Measurements from ENCODE around the gene MYRIP.
"Not testable (repeated sequence)": the region's sequence is repeated elsewhere in the genome, so short reads cannot be mapped to it uniquely, and the experiment has no call there.

MYRIP gene

DNA sequence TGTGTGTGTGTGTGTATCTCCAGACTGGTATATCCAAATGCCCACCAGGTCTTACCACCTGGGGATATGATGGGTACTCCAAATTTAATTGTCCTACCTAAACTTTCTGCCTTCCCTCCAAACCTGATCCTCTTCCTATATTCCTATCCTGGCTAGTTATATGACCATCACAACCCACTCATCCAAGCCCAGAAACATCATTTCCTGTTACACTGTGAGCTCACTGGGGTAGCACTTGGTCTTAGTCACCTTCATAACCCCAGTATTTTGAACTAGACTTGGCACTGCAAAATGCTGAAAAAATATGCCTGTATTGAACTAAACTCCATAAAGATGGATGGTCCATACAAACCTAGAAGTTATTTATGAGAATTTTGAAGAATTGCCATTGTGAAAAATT is 321.3 kb downstream of the MYRIP start:
- no peak for DNase-seq (ENCODE audit: low read depth)

- DNase-seq (ENCODE audit: low read depth) = not testable (repeated sequence)
These were observed 324.6 kb downstream of the MYRIP start for GRCh38 chr3:40133886-40134575.

DNA sequence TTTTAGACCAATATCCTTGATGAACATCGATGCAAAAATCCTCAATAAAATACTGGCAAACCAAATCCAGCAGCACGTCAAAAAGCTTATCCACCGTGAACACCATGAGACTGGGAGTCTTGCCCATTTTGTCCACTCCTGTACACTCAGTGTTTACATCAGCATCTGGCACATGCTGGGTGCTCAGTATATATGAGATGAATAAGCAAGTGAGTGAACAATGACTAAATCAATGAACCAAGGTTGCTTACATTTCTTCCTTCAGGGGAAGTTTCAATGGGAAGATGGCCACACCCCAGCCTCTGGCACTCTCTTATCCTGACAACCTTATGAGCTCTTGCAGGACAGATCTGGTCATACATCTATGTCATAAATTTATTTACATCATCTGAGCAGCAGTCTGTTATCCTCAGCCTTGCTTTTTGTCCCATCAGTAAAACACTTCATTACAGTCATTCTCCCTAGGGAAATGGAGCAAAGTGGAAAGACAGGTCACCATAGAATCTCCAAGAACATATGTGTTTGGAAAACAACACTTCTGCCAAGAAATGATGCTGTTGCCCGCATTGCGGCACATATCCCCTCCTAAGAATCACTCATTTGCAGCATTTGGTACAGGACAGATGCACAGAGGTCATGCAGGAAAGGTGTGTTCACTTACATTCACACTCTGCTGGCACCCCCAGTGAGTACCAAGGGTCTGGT is 328.3 kb downstream of the MYRIP start:
- peak; percentile 59 for DNase-seq (ENCODE audit: low read depth)

DNA sequence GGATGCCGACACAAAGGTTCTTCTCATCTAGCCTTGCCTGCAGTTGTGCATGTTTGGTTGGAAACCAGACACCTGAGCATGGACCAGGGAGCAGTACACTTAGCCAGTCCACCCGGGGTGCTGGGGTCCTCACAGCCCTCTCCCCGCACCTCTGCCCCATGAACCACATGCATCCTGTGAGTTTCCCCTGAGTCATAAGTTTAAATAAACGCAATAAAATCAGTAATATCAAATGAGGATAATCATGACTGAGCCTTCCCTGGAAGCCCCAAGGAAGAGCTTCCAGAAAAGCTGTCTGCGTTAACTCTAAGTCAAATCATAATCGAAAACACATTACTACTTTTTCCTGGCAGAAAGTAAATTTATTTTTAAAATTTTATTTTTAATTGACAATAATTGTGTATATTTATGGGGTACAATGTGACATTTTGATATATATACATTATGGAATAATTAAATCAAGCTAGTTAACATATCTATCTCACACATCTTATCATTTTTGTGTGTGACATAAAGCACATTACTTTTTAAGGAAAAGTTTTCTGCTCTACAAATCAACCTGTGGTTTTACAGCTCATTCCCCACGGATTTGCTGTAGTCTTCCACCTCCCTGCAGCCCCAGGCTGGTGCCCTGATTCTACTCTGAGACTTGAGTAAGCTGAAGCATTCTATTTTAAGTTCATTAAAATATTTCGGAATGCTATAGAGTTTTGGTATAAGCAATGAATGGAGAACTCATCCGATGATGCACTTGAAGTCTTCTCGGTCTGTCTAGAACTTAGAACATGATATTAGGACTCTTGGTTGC is 334.1 kb downstream of the MYRIP start:
- peak; percentile 68 for DNase-seq (ENCODE audit: low read depth)

DNA sequence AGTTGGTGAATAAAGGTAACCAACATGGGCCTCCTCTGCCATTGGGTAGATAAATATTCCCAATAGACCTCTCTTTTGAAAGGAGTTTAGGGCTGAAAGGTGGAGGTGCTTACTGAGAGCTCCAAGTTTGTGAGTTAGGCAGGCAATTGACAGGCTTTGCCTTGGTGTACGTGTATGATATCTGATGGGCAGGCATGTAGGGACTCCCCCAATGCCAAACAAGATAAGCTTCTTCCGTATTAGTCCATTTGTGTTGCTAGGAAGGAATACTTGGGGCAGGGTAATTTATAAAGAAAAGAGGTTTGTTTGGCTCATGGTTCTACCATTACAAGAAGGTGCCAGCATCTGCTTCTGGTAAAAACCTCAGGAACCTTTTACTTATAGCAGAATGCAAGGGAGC is 339.4 kb downstream of the MYRIP start:
- DNase-seq (ENCODE audit: low read depth) = no peak

DNA sequence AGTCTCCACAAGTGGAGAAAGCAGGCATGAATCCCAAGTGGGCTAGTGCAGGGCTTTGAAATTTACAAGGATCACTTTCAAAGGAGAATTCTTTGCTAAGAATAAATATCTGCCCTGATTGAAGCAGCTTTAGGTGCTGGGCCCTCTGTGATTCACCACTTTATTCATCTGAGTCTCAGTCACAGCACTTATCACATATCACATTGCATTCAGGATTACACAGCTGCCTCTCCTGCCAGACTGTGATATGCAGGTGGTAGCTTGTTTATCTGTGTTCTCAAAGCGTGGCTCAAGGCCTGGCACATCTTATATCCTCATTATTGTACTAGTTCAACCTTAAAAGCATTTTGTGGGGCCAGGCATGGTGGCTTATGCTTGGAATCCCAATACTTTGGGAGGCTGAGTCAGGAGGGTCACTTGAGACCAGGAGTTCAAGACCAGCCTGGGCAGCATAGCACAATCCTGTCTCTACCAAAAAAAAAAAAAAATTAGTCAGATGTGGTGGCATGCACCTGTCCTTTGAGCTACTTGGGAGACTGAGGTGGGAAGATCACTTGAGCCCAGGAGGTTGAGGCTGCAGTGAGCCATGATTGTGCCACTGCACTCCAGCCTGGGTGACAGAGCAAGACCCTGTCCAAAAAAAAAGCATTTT is 343.2 kb downstream of the MYRIP start:
- no peak for DNase-seq (ENCODE audit: low read depth)

DNA sequence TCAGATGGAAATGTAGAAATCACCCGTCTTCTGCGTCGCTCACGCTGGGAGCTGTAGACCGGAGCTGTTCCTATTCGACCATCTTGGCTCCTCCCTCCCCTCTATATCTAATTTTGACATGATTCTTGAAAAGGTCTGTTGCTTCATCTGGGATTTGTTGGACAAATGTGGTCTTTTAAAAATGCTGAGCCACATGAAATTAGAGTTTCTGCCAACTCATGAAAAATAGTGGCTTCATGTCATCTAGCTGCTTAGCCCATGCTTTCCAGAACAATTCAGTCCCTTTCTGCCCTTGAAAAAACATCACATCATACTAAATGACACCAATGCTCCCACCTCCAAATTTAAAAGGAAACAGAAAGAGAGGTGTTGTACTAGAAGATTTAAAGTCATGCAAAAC is 351.5 kb downstream of the MYRIP start:
- no peak for DNase-seq (ENCODE audit: low read depth)

GRCh38 chr3:40162616-40163015 is 353.2 kb downstream of the MYRIP start:
- no peak for DNase-seq (ENCODE audit: low read depth)

DNA sequence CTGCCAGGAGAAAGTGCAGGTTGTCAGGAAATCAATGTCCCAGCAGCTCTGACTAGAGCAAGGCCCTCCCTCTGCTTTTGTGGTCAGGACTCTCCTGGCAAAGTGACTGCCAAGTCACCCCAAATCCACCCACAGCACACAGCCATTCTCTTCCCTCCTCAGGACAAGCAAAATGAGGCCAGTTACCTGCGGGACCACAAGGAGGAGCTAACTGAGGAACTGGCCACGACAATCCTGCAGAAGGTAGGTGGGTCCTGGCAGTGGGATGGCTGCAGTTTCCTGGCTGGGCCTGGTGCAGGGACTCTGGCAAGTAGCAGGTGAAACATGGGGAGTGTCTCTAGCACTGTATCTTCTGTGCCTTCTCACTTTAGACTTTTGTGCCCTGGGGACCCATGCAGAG is 357.6 kb downstream of the MYRIP start:
- DNase-seq (ENCODE audit: low read depth) = no peak

DNA sequence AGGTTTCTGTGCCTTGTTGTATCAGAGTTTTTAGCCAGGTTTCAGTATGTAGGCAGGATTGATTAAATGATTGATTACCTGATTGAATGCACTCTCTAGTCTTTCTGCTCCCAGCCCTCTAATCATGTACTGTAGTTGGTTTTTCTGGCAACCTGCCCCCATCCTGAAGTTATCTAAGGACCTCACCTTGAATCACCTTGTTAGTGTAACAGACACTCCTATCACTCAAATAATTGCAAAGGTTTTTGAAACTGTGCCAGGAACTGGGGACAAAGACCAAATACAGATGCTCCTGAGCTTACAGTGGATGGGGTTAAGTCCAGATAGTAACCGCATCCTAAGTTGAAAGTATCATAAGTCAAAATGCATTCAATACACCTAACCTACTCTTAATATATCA is 358.5 kb downstream of the MYRIP start:
- DNase-seq (ENCODE audit: low read depth) = no peak

GRCh38 chr3:40169983-40170382 is 360.6 kb downstream of the MYRIP start:
- DNase-seq (ENCODE audit: low read depth) = no peak

GRCh38 chr3:40170395-40170794 is 361.0 kb downstream of the MYRIP start:
- no peak for DNase-seq (ENCODE audit: low read depth)

DNA sequence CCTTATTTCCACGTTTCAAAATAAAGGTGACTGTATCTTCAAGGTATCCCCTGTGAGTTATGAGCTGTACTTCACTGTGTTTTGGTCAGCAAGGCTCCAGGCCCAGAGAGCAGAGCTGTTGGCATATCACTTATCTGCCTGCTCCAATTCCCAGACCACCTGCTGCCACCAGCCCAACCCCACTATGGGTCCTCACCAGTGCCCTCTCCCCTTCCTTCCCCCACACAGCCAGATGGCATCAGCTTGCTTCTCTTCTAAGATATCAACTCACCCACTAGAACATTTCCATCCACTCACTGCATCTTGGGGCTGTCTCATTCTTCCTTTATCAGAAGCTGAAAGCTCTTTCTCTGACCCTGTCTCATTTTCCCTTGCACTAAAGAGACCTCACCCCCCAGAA is 363.2 kb downstream of the MYRIP start:
- DNase-seq (ENCODE audit: low read depth) = no peak

DNA sequence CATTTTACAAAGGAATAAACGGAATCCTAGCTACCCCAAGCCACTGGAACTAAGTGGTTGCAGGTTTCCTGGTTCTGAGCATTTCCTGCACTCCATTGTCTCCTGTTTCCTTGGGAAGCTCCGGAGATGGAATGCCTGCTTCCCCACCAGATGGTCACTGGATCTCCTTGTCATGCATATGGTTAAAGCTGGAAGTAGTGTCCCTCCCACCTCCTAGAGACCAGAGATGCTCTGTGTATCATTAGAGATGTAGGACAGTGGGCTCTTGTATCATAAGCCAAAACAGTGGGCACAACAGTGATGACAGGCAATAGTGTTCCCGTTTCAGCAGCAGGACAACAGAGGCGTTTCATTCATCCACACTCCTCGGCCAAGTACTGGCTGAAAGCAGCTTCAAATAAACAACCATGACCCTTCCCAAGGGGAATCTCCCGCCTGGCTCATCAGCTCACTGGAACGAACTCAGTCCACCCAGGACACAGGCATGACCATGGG is 363.9 kb downstream of the MYRIP start:
- no peak for DNase-seq (ENCODE audit: low read depth)

GRCh38 chr3:40178012-40178594 is 368.7 kb downstream of the MYRIP start:
- no peak for DNase-seq (ENCODE audit: low read depth)

DNA sequence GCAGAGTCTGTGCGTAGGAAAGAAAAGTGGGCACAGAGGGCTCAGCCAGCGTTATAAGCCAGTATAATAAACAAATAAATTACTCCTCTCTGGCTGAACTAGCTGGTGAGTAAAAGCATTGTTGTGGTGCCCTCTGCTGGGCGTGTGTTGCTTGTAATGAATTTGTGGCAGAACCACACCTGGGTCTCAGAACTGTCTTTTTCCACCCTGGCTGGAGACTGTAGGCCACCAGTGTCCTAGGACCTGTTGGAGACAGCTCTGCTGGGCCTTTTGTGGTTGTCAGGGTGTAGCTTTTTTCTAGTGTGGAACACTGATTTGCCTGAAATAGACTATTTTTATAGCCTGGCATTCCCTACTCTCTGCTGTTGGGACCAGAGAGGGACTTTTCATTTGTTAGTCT is 369.6 kb downstream of the MYRIP start:
- peak; percentile 73 for DNase-seq (ENCODE audit: low read depth)

GRCh38 chr3:40181182-40181581 is 371.8 kb downstream of the MYRIP start:
- DNase-seq (ENCODE audit: low read depth) = no peak

GRCh38 chr3:40185029-40185695 is 375.8 kb downstream of the MYRIP start:
- DNase-seq (ENCODE audit: low read depth) = no peak

GRCh38 chr3:40186508-40186907 is 377.1 kb downstream of the MYRIP start:
- DNase-seq (ENCODE audit: low read depth) = no peak

GRCh38 chr3:40187945-40188344 is 378.5 kb downstream of the MYRIP start:
- no peak for DNase-seq (ENCODE audit: low read depth)

GRCh38 chr3:40189118-40189517 is 379.7 kb downstream of the MYRIP start:
- no peak for DNase-seq (ENCODE audit: low read depth)
